Nucleus accumbens (tissue), 56 donors: ENCODE results near the gene RAD50.

Experiments used
- DNase-seq, 56 donors: peaks; one replicate each; lab custom pipeline; 2025; lab: John Stamatoyannopoulos, UW

Gene RAD50

DNA sequence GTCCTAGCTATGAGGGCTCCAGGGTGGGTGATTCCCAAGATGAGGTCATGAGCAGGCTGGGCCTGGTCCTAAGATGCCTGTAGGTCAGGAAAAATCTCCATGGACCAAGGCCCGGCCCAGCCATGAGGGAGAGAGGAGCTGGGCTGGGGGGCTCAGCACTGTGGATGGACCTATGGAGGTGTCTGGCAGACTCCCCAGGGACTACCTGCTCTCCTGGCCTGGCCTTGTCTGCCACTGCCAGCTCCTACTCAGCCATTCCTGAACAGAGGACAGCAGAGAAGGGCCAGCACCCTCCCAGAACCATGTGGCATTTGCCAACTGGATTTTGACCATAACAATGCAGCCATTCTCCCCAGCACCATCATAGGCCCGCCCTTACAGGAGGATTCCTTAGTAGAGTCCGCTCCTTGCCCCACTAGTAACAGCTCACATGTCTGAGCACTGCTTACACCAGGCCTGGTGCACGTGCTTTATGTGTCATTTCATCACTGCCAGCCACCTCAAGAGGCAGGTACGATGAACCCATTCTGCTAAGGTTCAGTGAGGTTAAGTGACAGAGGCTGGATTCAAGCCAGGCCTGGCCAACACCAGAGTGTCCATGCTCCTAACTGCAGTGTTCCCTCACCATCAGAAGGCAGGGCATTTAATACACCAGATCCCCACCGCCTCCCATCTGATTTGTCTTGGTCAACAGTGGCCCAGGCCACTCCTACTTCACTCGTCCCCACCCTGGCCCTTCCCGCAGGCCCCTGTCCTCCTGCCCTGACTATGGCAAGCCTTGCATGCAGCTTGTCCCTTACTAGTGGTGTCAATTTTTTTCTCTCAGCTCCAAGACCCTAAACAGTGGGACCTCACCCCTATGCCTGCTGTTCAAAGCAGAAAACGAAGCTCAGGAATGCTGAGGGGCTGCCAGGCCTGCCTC lies 101.9 kb downstream of the RAD50 start:
- DNase-seq = peak in 1 of 56 donors; percentile 5

DNA sequence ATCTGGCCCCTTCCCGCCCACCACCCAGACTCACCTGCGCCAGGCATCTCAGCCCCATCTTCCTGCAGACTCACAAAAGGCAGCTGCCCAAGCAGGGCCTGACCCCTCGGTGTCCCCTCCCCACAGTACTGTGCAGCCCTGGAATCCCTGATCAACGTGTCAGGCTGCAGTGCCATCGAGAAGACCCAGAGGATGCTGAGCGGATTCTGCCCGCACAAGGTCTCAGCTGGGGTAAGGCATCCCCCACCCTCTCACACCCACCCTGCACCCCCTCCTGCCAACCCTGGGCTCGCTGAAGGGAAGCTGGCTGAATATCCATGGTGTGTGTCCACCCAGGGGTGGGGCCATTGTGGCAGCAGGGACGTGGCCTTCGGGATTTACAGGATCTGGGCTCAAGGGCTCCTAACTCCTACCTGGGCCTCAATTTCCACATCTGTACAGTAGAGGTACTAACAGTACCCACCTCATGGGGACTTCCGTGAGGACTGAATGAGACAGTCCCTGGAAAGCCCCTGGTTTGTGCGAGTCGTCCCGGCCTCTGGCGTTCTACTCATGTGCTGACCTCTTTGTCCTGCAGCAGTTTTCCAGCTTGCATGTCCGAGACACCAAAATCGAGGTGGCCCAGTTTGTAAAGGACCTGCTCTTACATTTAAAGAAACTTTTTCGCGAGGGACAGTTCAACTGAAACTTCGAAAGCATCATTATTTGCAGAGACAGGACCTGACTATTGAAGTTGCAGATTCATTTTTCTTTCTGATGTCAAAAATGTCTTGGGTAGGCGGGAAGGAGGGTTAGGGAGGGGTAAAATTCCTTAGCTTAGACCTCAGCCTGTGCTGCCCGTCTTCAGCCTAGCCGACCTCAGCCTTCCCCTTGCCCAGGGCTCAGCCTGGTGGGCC lies 103.1 kb downstream of the RAD50 start:
- no peak for DNase-seq

DNA sequence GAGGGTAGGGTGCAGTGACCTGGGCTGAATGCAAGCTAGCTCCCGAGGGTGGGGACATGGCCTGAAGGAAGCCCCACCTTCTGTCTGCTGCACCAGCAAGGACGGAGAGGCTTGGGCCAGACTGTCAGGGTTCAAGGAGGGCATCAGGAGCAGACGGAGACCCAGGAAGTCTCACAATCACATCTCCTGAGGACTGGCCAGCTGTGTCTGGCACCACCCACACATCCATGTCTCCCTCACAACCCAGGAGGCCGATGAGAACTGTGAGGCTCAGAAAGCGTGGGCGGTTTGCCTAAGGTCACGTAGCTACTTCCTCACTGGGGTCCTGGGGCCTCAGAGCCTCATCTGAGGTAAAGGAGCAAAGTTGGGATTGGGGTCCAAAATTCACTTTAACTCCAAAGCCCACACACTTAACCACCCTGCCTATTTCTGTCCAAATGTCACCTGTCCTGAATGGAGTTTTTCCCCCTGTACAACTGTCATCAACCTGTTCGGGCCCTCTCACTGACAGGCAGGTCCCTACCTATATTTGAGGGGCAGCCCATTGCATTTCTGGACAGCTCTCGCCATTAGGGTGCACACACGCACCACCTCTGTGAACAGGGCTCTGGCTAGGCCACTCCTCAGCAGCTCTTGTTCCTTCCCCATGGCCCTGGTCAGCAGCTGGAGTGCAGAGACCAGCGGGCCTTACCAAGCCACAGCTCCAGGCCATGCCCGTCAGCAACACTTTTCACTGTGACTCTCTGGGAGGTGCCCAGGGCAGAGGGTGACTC lies 104.6 kb downstream of the RAD50 start:
- no peak for DNase-seq

DNA sequence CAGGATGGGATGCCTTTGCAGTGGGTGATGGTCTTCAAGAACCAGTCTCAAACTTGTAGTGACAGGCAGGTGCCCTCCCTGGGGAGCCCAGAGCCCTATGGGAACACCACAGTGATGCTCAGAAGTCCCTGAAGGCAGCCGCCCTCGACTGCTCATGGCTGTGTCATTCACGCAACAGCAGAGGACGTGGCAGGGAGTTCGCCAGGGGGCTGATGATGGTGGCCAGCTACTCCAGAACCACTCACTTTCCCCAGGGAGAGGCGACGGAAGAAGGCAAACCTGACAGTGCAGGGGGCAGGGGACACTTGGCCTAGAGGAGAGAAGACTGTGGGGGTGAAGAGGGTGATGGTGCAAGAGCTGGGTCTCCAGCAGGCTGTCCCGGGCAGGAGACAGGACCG lies 105.2 kb downstream of the RAD50 start:
- DNase-seq = no peak

DNA sequence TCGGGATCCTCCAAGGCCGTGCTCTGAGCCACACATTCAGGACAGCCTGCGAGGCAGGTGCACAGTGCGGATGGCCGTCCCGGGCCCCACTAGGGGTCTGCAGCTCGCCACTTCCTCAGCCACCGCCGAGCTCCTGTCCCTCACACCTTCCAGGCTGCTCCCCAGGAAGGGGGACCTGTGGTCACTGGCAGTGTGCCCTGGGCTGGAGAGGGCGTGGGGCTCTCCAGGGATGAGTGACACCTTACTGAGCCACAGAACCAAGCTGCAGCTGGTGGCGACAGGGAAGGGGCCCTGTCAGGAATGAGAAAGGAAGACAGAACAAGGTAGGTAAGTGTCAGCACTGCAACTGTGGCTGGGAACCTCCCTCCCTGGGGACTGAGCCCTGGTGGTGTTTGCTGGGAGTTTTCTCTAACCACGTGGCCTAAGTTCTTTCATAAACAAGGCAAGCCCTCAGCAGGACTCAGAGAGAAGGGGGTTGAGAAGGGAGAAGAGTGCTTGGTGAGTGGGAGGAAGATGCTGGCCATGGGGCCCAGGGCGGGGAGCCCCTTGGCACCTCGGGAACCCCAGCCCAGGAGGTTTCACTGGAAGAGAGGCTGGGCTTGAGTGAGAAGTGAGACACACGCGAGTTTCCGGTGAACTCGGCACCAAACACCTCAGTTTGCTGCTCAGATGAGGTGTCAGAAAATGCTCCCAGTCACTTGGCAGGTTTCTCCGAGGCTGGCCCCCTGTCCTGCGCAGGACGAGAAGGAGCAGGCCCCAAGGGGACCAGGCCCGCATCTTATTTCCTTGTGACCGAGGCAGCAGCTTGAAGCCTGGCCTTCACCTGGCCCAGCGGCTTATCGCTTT lies 106.4 kb downstream of the RAD50 start:
- no peak for DNase-seq

DNA sequence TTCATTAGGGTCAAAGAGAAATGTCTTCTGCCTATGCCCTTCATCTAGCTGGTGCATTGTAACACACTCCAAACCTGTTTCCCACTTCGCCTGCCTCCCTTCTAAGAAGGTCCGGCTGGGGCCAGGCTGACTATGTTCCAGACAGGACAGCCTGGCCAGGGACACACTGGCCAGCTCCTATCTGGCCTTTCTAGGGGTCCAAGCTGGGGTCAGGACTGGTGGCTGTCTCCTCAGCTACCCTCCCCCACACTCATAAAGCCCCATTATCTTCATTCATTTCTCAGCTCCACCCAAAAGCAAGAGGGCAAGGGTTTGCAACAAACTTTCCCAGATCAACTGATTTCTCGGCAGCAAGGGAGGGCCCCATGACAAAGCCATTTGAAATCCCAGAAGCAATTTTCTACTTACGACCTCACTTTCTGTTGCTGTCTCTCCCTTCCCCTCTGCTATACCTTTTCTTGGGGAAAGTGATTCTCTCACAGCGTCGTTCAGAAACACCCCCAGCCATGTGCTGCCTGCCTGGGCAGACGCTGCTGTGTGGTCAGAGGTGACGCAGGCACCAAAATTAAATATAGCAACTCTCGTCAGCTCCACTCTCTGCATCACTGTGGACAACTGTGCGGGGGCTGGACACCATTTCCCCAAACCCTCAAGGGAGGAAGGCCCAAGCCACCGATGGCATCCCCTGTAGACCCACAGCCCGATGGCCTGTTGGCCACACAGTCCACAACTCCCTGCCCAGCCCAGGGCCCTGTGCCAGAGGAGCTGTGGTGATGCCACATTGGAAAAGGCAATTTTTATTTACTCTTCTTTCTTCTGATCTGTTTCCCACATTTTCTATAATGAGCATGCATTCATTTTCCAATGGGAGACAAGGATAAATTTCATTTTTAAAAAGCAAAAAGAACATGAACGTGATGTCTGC lies 107.3 kb downstream of the RAD50 start:
- DNase-seq = no peak

DNA sequence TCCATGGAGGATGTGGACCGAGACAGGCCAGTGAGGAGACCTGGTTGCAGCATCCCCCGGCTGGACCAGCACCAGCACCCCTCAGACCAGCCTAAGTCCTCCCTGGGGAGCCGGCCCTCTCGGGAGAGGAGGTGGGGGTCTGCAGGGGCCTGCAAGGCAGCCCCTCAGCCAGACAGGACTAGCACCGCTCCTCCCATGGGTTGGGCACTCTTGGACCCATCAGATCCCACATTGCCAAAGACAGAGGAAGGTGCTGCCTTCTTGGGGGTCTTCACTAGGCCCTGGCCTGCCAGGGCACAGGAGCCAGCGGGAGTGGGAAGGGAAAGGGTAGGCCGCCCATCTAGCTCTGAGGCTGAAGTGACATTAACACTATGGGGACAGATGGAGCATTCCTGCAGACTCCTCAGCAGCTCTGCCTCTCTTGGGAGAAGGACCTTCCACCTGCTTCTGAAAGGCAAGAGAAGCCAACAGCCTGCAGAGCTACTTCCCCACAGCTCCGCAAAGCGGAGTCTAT lies 108.0 kb downstream of the RAD50 start:
- DNase-seq = no peak

DNA sequence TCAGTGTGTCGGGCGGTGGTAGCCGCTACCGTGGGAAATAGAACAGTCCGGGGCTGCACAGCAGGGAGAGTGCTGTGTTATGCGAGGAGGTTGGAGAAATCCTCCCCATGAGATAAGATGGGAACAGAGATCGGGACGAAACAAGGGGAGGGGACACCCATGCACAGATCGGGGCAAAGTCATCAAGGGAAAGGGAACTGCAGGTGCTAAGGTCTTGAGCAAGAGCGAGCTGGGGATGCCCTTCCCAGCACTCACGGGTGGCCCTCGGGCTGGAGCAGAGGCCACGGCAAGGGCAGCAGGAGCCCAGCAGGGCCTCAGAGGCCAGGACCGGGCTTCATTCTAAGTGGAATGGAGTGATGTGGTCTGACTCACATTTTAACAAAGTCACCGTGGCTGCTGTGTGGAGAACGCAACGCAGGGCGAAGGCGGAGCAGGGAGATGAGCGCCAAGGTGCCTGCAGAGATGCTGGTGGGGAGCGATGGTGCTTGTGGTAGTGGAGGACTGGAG lies 108.8 kb downstream of the RAD50 start:
- DNase-seq = no peak

DNA sequence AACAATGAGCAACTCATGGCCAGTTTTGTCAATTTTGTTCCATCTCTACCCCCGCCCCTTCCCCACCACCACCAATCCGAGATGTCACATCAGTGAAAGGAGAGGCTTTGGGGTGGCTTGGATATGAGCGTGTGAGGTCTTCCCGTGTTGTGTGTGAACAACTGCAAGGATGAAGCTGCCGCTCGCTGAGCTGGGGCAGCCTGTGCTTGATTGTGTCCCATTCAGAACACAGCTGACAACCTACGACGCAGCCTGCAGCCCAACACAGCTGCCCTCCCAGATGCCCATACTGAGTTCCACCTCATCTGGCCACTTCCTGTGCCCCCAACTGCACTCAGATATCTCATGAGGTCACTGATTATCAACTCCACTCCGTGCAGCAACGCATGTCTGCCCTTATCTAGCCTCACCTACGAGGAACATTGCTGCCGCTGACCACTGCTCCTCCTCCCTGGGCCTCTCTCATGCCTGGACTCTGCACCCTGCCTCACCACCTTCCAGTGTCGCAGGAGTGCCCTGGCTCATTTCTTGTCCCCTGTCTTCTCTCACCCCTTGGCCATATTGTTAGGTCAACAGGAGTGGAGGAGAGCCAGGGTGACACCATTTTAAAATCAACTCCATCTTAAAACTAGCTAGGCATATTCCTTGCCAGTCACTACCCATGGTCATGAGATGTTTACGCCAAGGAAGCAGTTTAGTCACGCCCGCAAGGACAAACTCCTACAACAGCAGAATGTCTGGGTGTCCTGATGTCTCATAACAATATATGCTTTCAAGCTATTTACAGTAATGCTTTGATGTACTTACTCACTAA lies 109.7 kb downstream of the RAD50 start:
- DNase-seq = no peak

DNA sequence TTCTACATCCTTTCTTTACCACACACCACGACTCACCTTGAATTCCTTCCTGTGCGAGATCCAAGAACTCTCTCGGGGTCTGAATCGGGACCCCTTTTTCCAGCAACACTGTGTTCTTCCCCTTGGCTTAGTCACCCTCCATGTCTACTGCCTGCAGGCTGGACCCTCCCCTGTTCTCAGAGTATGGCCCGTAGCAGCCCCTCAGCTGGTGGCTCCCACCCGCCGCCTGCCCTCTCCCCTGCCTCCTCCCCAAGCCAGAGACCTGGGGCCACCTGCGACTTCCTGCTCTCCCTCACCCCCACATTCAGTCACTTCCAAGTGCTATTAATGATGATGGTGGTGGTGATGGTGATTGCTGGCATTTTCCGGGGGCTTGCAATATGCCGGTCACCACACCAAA lies 110.5 kb downstream of the RAD50 start:
- DNase-seq = no peak

DNA sequence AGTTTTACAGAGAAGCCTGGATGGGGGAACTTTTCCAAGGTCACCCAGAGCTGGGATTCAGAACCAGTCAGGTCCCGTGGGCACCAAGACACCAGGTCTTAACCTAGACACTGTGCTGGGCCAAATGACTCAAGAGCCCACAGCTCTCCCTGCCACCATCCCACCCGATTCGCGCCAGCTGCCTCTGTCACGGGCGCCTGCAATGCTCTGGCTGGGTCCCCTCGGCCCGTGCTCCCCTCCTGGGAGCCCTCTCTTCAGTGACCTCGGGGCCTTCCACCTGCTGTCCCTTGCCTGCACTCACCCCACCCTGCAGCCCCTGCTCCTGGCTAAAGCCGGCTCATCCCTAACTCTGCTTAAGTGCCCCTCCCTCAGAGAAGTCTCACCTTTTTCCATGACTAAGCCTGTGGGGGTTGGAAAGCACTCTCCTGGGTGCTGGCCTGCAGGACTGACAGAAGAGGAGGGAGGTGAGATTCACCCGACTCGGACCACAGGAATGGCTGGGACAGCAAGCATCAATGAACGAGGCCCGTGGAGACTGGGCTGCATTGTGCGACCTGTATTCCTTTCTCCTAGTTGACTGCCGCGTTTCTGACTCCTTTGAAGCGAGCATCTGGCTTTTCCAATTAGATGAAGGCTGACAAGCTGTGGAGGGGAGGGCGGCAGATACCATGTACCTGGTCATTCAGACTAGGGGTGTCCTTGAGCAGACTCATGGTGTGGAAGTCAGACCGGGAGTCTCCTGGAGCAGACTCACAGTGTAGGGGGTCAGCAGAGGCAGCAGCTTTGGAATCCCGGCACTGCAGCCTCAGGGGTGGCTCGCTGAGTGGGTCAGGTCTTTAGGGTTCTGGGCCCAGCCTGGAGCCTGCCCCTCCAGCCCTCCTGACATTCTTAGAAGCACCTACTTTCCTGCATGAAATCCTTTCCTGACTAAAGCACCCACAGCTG lies 111.3 kb downstream of the RAD50 start:
- DNase-seq = no peak

DNA sequence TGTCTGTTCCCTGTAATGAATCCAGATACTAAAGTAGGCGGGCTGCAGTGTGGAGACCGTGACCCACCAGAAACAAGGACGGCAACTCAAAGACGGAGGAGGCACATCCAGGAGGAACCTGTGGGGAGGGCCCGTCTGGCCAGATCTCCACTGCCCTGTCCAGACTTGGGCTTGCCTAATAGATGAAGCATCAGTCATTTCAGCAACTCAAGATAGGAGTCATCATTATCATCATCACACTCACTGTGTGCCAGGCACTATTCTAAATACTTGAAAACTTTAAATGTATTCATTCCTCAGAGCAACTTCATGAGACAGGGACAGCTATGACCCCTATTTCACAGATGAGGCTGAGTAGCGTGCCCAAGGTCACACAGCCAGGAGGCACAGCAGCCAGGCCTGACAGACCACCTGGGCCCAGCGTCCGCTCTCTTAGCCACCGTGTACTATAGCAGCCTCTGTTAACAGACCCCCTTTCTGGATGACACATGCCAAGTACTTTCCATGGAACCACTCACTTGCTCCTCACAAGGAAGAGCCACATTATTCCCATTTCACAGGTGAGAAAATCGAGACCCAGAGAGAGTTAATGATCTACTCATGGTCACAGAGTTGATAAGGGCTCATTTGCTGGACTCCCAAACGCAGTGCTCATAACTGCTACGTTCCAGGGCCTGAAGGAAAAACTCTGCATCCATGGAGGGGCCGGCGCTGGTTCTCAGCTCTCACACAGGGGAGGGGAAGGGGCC lies 112.1 kb downstream of the RAD50 start:
- no peak for DNase-seq

DNA sequence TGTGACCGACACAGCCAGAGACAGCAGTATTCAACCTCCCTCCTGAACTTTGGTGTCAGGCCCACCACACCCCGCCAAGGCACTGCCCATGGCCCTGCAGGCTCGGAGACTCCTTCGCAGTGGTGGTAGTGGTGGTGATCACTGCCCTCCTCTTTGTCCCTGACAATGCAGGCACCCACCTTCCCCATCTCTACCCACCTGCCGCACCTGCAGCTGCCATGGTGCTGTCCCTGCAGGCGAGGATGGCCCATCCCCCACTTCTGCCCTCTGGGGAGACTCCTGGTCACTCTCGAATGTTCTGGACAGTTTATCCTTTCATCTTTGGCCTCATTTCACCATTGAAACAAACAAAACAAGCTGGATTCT lies 112.7 kb downstream of the RAD50 start:
- DNase-seq = no peak

DNA sequence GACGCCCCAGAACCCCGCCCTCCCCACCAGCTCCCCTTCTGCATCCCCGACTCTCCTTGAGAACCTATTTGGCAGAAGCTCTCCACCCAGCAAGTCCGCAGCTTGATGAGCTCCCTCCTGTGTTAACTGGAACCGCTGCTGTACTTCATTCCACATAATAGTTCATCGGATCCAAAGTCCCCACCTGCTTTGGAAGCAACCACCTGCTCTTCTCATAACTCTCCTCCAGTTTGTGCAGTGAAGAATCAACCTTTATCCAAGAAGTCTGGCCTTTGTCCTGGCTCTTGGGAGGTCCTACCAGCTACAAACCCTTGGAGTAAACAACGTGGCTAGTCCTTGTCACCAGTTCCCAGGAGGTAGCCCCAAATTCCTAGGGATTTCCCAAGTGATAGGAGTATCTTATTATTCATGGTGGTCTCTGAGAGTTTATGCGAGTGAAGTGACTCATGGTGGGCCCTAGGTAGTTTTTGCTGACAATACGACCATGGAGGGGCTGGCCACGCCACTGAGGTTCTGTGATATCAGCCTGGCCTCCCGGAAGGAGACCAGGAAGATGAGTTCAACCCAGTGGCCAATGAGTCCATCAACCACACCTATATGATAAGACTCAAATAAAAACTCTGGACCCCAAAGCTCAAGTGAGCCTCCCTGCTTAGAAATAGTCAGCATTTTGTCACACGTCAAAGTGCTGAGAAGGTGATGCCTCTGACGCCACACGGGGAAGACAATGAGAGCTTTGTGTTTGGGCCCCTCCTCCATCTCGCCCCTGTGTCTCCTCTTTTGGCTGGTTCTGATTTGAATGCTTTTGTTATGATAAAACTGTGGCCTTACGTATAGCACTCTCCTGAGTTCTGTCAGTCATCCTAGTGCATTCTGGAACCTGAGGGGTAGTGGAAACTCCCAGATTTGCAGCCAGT lies 113.4 kb downstream of the RAD50 start:
- DNase-seq = no peak
